GM12873 (cell line): ENCODE results near the gene SETBP1.

ENCODE experiments used
- CTCF ChIP-seq: IDR thresholded peaks from 2 replicates; pipeline ENCODE4 v1.5.1; 2012; ENCODE audit warnings: low read depth, mild to moderate bottlenecking, moderate library complexity, low read length, control low read depth; ENCODE audit not compliant: insufficient read depth; ENCODE audit errors: missing control alignments

Gene SETBP1

GRCh38 chr18:45071956-45072355 lies 391.3 kb downstream of the SETBP1 start:
- no peak for TF ChIP-seq CTCF

- TF ChIP-seq CTCF, result no peak
Measured at GRCh38 chr18:45073556-45073955, 392.9 kb downstream of the SETBP1 start.

GRCh38 chr18:45081566-45082181 lies 401.0 kb downstream of the SETBP1 start:
- no peak for TF ChIP-seq CTCF

- TF ChIP-seq CTCF, result no peak
Measured at GRCh38 chr18:45083226-45083855, 402.7 kb downstream of the SETBP1 start.

GRCh38 chr18:45084206-45084605 lies 403.5 kb downstream of the SETBP1 start:
- TF ChIP-seq CTCF, result no peak

GRCh38 chr18:45085916-45086624 lies 405.4 kb downstream of the SETBP1 start:
- no peak for TF ChIP-seq CTCF

GRCh38 chr18:45086777-45087176 lies 406.1 kb downstream of the SETBP1 start:
- no peak for TF ChIP-seq CTCF
